GM19043 (cell line): ENCODE measurements around the gene C22orf39.
"Not testable (repeated sequence)": the region's sequence is repeated elsewhere in the genome, so short reads cannot be mapped to it uniquely, and the experiment has no call there.

Source experiments
- ATAC-seq: cut with Tn5 transposase; IDR thresholded peaks from one replicate; pipeline ENCODE4 v1.9.1; 2021; ENCODE audit warnings: low read depth; ENCODE audit not compliant: unreplicated experiment

The C22orf39 gene

GRCh38 chr22:19455033-19455432 is 7.5 kb upstream of the C22orf39 start:
- ATAC-seq = no peak

- no peak for ATAC-seq
Observed at GRCh38 chr22:19454156-19454555, 6.6 kb upstream of the C22orf39 start.

- no peak for ATAC-seq
Observed at GRCh38 chr22:19453718-19454117, 6.2 kb upstream of the C22orf39 start.

- no peak for ATAC-seq
Observed at GRCh38 chr22:19451570-19451969, 4.1 kb upstream of the C22orf39 start.

- ATAC-seq = no peak
Observed at GRCh38 chr22:19450363-19451175, 3.1 kb upstream of the C22orf39 start.

- no peak for ATAC-seq
Observed at GRCh38 chr22:19449422-19449767, 1.9 kb upstream of the C22orf39 start.

- no peak for ATAC-seq
Observed at GRCh38 chr22:19448739-19449421, 1.4 kb upstream of the C22orf39 start.

- ATAC-seq = no peak
Observed at GRCh38 chr22:19448076-19448607, 631 bp upstream of the C22orf39 start.

GRCh38 chr22:19446603-19447329 is 745 bp downstream of the C22orf39 start:
- ATAC-seq = no peak

- ATAC-seq = not testable (repeated sequence)
Observed at GRCh38 chr22:19445279-19445982, 2.1 kb downstream of the C22orf39 start.

GRCh38 chr22:19443544-19444211 is 3.8 kb downstream of the C22orf39 start:
- ATAC-seq = no peak

- ATAC-seq = no peak
Observed at GRCh38 chr22:19442166-19442565, 5.3 kb downstream of the C22orf39 start.

- no peak for ATAC-seq
Observed at GRCh38 chr22:19440411-19441195, 6.9 kb downstream of the C22orf39 start.

- ATAC-seq = no peak
Observed at GRCh38 chr22:19438298-19438697, 9.2 kb downstream of the C22orf39 start.

- ATAC-seq = not testable (repeated sequence)
Observed at GRCh38 chr22:19436444-19437161, 10.9 kb downstream of the C22orf39 start.

- no peak for ATAC-seq
Observed at GRCh38 chr22:19434829-19435580, 12.5 kb downstream of the C22orf39 start.

GRCh38 chr22:19434401-19434800 is 13.1 kb downstream of the C22orf39 start:
- ATAC-seq = no peak
